Non-pigmented ciliary epithelial cell (primary cell): Measurements from ENCODE around the gene YPEL2.
"Not testable (repeated sequence)": the region's sequence is repeated elsewhere in the genome, so short reads cannot be mapped to it uniquely, and the experiment has no call there.

Experiments
- DNase-seq: peaks from one replicate; pipeline ENCODE4 v3.0.0-alpha.2; 2010; ENCODE audit warnings: low read depth

Gene YPEL2

DNA sequence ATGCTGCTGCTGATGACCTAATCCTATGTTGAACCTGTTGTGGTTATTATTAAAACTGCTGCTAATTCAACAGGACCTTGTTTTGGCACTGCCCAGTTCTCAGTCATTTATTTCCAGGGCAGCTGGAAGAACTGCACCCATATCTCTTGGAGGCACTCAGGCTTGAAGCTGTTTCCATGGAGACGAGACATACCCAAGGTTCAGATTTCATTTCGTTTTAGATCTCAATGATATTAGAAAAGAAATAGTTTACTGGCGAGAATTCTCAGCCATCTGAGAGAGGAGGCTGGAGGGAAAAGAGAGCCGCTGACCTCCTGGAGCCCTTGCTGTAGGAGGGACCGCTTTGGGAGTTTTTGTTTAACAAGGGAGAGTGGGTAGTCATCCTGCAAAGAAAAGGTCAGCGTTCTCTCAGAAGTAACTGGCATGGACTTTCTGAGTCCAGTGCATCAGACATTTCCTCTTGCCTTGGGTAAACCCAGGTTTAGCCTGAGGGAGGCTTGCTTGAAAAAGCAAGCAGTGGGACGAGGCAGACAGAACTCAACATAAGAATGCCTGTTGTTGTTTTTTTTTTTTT lies 75.4 kb downstream of the YPEL2 start:
- DNase-seq: no peak

- DNase-seq: no peak
Observed at GRCh38 chr17:59409336-59410048, 78.0 kb downstream of the YPEL2 start.

- no peak for DNase-seq
Observed at GRCh38 chr17:59410049-59410437, 78.6 kb downstream of the YPEL2 start.

- DNase-seq: not testable (repeated sequence)
Observed at GRCh38 chr17:59412431-59412830, 81.0 kb downstream of the YPEL2 start.

DNA sequence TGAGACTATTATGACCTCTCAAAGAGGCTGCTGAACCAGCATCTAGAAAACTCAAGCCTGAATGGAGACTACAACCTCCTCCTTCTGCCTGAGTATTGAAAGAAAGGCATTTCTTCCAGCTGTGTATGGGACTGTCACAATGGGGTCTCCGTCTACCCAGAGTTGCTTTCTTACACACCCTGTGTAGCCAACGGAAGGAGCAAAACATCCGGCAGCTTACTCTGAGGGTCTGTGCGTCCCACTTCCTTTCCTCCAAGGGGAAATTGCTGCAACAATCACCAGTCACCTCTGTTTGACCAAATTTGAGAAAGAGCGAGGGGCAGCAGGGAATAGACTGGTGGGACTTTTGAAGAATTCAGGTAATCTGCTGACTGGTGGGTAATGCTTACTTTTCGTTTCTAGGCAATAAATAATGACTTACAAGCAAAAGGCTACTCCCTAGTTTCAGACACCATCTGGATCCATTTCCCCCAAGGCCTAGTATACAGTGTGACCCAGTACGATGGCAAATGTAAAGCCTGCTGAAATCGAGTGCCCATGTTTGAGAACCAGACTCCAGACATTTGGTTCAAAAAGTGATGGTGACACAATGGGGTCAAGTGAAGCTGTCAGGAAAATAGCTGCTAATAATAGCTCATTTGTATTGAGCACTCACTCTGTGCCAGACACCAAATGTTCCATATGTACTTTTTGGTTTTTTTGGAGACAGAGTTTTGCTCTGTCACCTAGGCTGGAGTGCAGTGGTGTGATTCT lies 81.7 kb downstream of the YPEL2 start:
- no peak for DNase-seq

GRCh38 chr17:59415397-59415796 lies 83.9 kb downstream of the YPEL2 start:
- DNase-seq: no peak

GRCh38 chr17:59416184-59416583 lies 84.7 kb downstream of the YPEL2 start:
- DNase-seq: no peak

GRCh38 chr17:59417452-59417851 lies 86.0 kb downstream of the YPEL2 start:
- DNase-seq: no peak

DNA sequence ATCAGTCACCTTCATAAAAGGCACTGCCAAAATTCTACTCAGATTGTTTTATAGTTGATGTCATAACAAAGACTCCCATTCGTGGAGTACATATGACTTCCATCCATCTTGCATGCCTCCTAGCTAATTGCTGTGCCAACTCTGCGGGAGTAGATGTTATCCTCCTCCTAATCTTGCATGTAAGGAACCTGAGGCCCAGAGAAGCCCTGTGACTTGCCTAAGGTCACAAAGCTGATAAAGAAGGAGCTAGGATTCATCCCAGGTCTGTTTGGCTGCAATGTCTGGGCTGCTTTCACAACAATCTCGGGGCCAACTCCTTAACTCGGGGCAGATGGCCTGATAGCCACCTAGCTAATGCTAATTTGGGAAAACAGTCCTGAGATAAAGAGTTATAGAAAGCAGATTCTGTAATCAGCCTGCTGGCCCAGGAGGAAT lies 87.3 kb downstream of the YPEL2 start:
- DNase-seq: no peak

- no peak for DNase-seq
Observed at GRCh38 chr17:59420901-59421300, 89.4 kb downstream of the YPEL2 start.

- no peak for DNase-seq
Observed at GRCh38 chr17:59421722-59422121, 90.3 kb downstream of the YPEL2 start.

- no peak for DNase-seq
Observed at GRCh38 chr17:59423137-59423724, 91.8 kb downstream of the YPEL2 start.

DNA sequence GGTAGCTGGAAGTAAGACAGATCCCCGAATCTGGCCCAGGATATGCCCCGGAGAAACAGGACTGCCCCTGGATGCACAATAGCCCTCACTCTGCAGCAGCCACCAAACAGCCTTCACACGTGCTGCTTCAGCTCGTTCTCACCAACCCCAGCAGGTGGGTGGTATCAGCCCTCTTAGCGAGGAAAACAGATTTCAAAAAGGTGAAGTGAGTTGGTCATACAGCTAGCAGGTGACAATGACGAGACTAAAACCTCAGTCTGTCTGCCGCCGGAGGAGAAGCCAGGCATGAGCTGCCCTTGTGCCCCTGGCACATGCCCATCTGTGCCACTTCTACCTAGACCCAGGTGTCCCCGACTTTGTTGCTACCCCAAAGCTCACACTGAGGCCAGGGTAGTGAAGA lies 92.4 kb downstream of the YPEL2 start:
- no peak for DNase-seq

DNA sequence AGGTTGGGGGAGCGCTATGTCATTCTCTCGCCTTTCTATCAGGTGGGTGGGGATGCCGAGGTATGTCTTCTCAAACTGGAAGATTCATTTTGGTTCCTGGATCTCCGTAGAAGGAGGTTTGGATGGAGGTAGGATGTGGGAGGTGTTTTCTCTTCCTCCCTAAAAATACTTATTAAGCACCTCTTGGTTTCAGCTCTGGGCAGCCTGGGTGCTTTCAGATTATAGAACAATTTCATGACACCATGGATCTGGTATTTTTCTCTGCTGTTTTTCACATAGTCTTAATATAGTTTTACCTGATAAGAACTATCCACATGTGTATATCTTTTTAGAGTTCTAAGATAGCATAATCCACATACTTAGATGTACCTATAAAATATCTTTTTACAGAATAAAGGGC lies 92.9 kb downstream of the YPEL2 start:
- DNase-seq: no peak

DNA sequence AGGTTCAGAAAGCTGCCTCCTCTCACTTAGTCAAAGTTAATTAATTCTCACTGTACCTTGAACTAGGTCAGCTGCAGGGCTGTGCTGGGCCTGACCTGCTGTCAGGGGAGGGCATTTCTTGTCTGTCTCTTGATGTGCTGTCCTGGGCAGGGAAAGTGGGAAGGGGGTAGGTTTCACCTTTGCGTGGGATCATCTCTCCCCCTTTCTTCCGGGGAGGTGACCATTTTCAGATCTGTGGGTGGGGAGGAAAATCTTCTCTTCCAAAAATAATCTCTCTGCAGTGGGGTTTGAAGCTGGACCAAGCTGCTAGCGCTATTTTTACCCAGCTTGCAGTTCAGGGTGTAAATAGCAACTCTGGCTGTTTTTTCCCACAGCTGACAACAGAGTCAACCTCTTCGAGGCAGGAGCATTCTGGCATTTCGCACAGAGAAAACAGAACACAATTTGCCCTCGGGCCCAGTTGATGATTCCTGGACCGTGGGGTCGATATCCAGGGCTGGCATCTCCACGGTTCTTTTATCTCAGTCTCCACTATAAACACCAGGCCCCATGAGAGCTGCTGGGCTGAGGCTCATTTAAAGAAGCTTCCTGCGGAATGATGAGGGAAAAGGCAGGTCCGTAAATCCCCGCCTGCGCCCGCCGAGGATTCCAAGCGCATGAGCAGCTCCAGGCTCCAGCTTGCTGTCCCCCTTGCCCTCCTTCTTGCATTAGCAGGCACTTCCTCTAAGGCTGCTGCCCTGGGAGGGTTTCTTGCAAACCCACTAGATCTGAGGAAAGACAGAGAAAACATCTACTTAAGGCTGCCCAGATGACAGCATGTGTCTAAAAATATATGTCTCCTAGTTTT lies 93.9 kb downstream of the YPEL2 start:
- no peak for DNase-seq

- no peak for DNase-seq
Observed at GRCh38 chr17:59426031-59426430, 94.6 kb downstream of the YPEL2 start.

GRCh38 chr17:59427425-59427921 lies 96.0 kb downstream of the YPEL2 start:
- DNase-seq: no peak

- DNase-seq: no peak
Observed at GRCh38 chr17:59427996-59428395, 96.5 kb downstream of the YPEL2 start.

DNA sequence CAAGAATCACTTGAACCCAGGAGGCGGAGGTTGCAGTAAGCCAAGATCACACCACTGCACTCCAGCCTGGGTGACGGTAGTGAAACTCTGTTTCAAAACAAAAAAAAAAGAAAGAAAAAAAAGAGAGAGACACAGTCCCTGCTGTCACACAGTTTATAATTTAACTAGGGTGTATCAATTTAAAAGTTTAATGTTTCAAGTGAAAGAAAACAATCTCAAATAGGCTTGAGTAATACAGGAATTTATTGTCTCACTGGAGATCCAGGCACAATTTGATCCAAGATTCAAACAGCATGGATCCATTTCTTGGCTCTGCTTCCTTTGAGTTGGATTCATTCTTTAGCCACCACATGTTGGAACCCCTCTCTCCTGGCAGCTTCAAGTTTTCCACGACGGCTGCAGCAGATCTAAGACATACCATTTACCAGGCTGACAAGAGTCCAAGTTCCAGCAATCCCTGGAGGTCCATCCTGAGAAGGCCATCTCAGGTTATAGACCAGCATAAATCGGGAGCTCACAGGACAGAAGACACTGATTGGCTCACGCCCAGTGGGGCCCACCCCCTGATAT lies 97.5 kb downstream of the YPEL2 start:
- DNase-seq: no peak

DNA sequence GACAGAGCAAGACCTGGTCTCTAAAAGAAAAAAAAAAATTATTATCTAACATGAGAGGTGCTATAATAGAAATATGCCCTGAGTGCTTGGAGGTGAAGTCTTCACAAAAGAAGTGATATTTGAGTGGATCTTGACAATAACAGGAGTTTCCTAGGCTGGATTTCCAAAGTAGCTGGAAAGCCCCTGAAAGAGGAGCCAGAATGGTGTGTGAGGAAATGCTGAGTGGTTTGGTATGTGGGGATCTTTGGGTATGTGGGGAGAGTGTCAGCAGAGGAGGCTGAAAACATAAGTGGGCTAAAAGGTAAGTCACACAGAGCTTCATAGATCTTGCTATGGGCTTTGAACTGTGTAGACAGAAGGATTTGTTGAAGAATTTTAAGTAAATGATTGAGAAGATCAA lies 100.1 kb downstream of the YPEL2 start:
- DNase-seq: no peak

DNA sequence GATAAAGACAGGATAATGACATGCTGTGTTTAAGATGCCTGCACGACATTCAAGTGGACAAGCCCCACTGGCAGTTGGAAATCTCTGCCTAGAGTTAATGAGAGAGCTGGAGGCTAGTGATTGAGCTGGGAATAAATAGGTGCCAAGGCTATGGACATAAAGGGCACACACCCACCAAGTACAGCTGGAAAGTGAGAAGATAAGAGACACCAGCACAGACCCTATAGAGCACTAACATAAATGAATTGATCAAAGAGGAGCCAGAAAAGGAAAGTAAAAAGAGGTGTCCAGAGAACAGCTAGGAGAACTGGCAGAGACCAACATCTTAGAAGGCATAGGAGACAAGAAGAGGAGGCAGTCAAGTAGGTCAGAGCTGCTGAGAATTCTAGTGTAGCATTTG lies 101.2 kb downstream of the YPEL2 start:
- DNase-seq: no peak
